GM18909 (cell line): Measurements from ENCODE around the gene KBTBD4.
A peak's percentile ranks its signal among the peaks of the same experiment; 100 is the strongest.
"Not testable (repeated sequence)": the region's sequence is repeated elsewhere in the genome, so short reads cannot be mapped to it uniquely, and the experiment has no call there.

ENCODE experiments used
- ATAC-seq: cut with Tn5 transposase; IDR thresholded peaks from one replicate; pipeline ENCODE4 v1.9.1; 2021; ENCODE audit warnings: mild to moderate bottlenecking; ENCODE audit not compliant: unreplicated experiment, poor library complexity

The KBTBD4 gene

DNA sequence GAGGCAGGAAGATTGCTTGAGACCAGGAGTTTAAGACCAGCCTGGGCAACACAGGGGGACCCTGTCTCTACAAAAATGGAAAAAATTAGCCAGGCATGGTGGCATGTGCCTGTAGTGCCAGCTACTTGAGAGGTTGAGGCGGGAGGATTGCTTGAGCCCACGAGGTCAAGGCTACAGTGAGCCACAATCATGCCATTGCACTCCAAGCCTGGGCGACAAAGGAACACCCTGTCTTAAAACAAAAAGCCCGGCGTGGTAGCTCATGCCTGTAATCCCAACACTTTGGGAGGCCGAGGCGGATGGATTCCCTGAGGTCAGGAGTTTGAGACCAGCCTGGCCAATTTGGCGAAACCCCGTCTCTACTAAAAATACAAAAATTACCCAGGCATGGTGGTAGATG is 48.0 kb downstream of the KBTBD4 start:
- ATAC-seq: not testable (repeated sequence)

- ATAC-seq: no peak
These were observed 48.8 kb downstream of the KBTBD4 start for GRCh38 chr11:47529951-47530350.

DNA sequence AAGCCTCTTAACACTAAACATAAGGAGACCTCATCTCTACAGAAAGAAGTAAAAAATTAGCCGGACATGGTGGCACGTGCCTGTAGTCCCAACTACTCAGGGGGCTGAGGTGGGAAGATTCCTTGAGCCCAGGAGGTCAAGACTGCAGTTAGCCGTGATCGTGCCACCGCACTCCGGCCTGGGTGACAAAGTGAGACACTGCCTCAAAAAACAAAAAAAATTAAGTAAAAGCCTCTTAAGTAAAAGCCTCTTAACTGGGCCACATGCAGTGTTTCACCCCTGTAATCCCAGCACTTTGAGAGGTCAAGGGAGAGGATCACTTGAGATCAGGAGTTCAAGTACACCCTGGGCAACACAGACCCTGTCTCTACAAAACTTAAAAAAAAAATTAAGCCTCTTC is 51.6 kb downstream of the KBTBD4 start:
- ATAC-seq: no peak

DNA sequence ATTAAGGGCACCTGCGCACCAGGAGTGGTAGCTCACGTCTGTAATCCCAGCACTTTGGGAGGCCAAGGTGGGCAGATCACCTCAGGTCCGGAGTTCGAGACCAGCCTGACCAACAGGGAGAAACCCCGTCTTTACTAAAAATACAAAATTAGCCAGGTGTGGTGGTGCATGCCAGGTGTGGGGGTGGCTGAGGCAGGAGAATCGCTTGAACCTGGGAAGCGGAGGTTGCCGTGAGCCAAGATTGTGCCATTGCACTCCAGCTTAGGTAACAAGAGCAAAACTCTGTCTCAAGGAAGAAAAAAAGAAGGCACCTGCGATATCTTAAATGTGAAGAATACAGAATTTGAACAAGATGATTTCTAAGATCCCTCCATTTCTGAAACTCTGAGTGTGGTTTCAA is 52.7 kb downstream of the KBTBD4 start:
- not testable (repeated sequence) for ATAC-seq

- ATAC-seq: peak; percentile 28
These were observed 54.4 kb downstream of the KBTBD4 start for GRCh38 chr11:47524291-47524874.

DNA sequence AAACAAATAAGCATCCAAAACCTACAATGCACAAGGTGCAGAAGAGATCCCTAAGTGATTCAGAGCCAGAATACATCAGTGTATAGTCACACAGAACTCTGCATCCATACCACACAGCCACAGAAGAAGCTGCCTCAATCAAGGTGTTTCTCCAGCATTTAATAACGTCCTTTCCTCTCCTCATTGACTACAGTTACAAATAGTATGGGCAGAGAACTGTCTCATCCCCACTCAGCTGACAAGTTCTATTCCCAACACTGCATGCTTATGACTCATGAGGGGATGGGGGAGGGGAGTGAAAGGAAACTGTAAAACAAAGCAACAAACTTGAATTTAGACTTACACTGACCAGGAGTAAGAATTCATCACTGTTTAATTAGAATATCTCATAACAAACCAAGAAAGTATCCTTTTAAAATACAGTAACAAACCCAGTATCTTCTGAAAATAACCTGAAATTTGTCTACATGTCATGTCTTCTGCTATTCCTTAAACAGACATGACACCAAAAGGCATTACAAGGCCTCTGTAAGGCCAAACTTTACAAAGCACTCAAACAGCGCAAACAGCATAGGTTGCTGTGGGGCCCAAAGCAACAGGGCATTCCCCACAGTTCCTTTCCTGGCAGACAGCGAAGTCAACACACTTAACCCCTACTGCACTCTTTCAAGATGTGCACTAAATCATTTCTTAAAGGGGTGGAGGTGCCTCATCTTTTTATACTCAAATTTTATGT is 55.1 kb downstream of the KBTBD4 start:
- ATAC-seq: peak; percentile 65
